Muscle layer of duodenum (tissue), 2 donors: ENCODE results near the gene VCP.

ENCODE experiments used
- H3K27ac ChIP-seq: one replicate; pipeline ENCODE4 v1.7.0; 2013; ENCODE audit warnings: mild to moderate bottlenecking, low read length
- H3K27me3 ChIP-seq: one replicate; pipeline ENCODE4 v1.7.0; 2013; ENCODE audit warnings: low read depth, mild to moderate bottlenecking, control low read depth, low read length
- H3K36me3 ChIP-seq, 2 donors: one replicate each; pipeline ENCODE4 v1.7.0; 2013; ENCODE audit warnings: low read length in 2 of 2, control low read depth in 1 of 2, mild to moderate bottlenecking in 1 of 2; ENCODE audit not compliant: insufficient read depth in 2 of 2, control insufficient read depth in 1 of 2
- H3K4me1 ChIP-seq, 2 donors: one replicate each; pipeline ENCODE4 v1.7.0; 2013; ENCODE audit warnings: low read length in 2 of 2, mild to moderate bottlenecking in 2 of 2, control low read depth in 1 of 2, moderate library complexity in 1 of 2; ENCODE audit not compliant: insufficient read depth in 2 of 2, control insufficient read depth in 1 of 2
- H3K4me3 ChIP-seq, 2 donors: one replicate each; pipeline ENCODE4 v1.7.0; 2013; ENCODE audit warnings: low read length in 2 of 2, low read depth in 1 of 2, mild to moderate bottlenecking in 1 of 2
- H3K9me3 ChIP-seq, 2 donors: one replicate each; pipeline ENCODE4 v1.7.0; 2013; ENCODE audit warnings: low read length in 2 of 2, control low read depth in 1 of 2, mild to moderate bottlenecking in 1 of 2; ENCODE audit not compliant: control insufficient read depth in 1 of 2
- donor health status: healthy.

The VCP gene

GRCh38 chr9:35072461-35073278, at the start of gene VCP:
Gene VCP, minus strand, starts transcription at chr9:35072625. Its CDS starts 272 bp downstream, at chr9:35072353.
- Histone ChIP-seq H3K9me3 (no peaks in the 10 kb centered on the region), H3K4me1 (peaks cover 4 to 36% of the 10 kb centered on the region in 2 donors), H3K27me3 (no peaks in the 10 kb centered on the region), H3K36me3 (peaks cover 18 to 24% of the 10 kb centered on the region in 2 donors), H3K4me3 (peak within 1 kb of the TSS; percentile 85 to 90), H3K27ac (peak within 1 kb of the TSS; percentile 97)

- H3K4me3 ChIP-seq = peak overlapping the region; percentile 83 to 86
- no peaks in the 10 kb centered on the region for H3K9me3 ChIP-seq
- peak overlapping the region; percentile 56 for H3K27ac ChIP-seq
- no peaks in the 10 kb centered on the region for H3K27me3 ChIP-seq
- H3K4me1 ChIP-seq = peaks cover 24 to 32% of the 10 kb centered on the region in 2 donors
- H3K36me3 ChIP-seq = peaks cover 0 to 1% of the 10 kb centered on the region in 2 donors
These were observed 44.6 kb upstream of the VCP start for GRCh38 chr9:35116898-35117551.

- peak overlapping the region; percentile 83 to 86 for H3K4me3 ChIP-seq
- peaks cover 0 to 4% of the 10 kb centered on the region in 2 donors for H3K36me3 ChIP-seq
- H3K4me1 ChIP-seq = peaks cover 27 to 37% of the 10 kb centered on the region in 2 donors
- peak overlapping the region; percentile 56 for H3K27ac ChIP-seq
- no peaks in the 10 kb centered on the region for H3K27me3 ChIP-seq
- no peaks in the 10 kb centered on the region for H3K9me3 ChIP-seq
These were observed 44.1 kb upstream of the VCP start for GRCh38 chr9:35116539-35116897.

- Histone ChIP-seq H3K9me3 (no peaks in the 10 kb centered on the region), H3K36me3 (peaks cover 0 to 4% of the 10 kb centered on the region in 2 donors), H3K4me1 (peaks cover 27 to 38% of the 10 kb centered on the region in 2 donors), H3K4me3 (peak within 1 kb of the TSS; percentile 83 to 86), H3K27ac (peak within 1 kb of the TSS; percentile 95), H3K27me3 (no peaks in the 10 kb centered on the region)
These were observed 43.5 kb upstream of the VCP start, which contains the start of gene ATOSB for GRCh38 chr9:35115680-35116538. Gene ATOSB, minus strand, starts transcription at chr9:35115862. Its CDS starts 7,588 bp downstream, at chr9:35108274.

GRCh38 chr9:35114840-35115628, 42.6 kb upstream of the VCP start:
- Histone ChIP-seq H3K9me3 (no peaks in the 10 kb centered on the region), H3K36me3 (peaks cover 0 to 4% of the 10 kb centered on the region in 2 donors), H3K4me1 (peaks cover 30 to 47% of the 10 kb centered on the region in 2 donors), H3K27ac (peak overlapping the region; percentile 95), H3K27me3 (no peaks in the 10 kb centered on the region), H3K4me3 (peak overlapping the region; percentile 83 to 86)

- Histone ChIP-seq H3K4me3 (peak overlapping the region; percentile 83 to 86), H3K27ac (peak overlapping the region; percentile 95), H3K4me1 (peaks cover 30 to 52% of the 10 kb centered on the region in 2 donors), H3K27me3 (no peaks in the 10 kb centered on the region), H3K9me3 (no peaks in the 10 kb centered on the region), H3K36me3 (peaks cover 0 to 4% of the 10 kb centered on the region in 2 donors)
These were observed 41.9 kb upstream of the VCP start for GRCh38 chr9:35114113-35114839.

- Histone ChIP-seq H3K9me3 (no peaks in the 10 kb centered on the region), H3K4me3 (peak overlapping the region in 1 of 2 donors; percentile 76), H3K36me3 (peaks cover 0 to 18% of the 10 kb centered on the region in 2 donors), H3K27ac (peak overlapping the region; percentile 86), H3K4me1 (peaks cover 30 to 52% of the 10 kb centered on the region in 2 donors), H3K27me3 (no peaks in the 10 kb centered on the region)
These were observed 40.0 kb upstream of the VCP start for GRCh38 chr9:35112257-35113020.

GRCh38 chr9:35111001-35111933, 38.8 kb upstream of the VCP start:
- Histone ChIP-seq H3K9me3 (no peaks in the 10 kb centered on the region), H3K27me3 (no peaks in the 10 kb centered on the region), H3K4me3 (peak overlapping the region; percentile 76 to 77), H3K36me3 (peaks cover 7 to 29% of the 10 kb centered on the region in 2 donors), H3K4me1 (peaks cover 30 to 52% of the 10 kb centered on the region in 2 donors), H3K27ac (peak overlapping the region; percentile 89)

- H3K4me3 ChIP-seq = peak overlapping the region; percentile 76 to 77
- peaks cover 14 to 38% of the 10 kb centered on the region in 2 donors for H3K36me3 ChIP-seq
- H3K27ac ChIP-seq = peak overlapping the region; percentile 89
- no peaks in the 10 kb centered on the region for H3K9me3 ChIP-seq
- peaks cover 30 to 49% of the 10 kb centered on the region in 2 donors for H3K4me1 ChIP-seq
- no peaks in the 10 kb centered on the region for H3K27me3 ChIP-seq
These were observed 37.9 kb upstream of the VCP start for GRCh38 chr9:35110327-35110761.
